Chondrocyte (in vitro differentiated cells): ENCODE results near the gene NPRL2. TPM values are rescaled to one million over a fixed set of nuclear protein-coding genes. Genes with fewer than 3 reads are reported as not detected.

ENCODE experiments used
- DNase-seq: peaks from one replicate; pipeline ENCODE4 v3.0.0; 2021; ENCODE audit warnings: mixed read lengths, low spot score
- H3K27ac Mint-ChIP-seq: one replicate; pipeline ENCODE4 v1.8.0; 2021; ENCODE audit warnings: mild to moderate bottlenecking, moderate library complexity, mixed read lengths; ENCODE audit not compliant: unreplicated experiment
- H3K27me3 Mint-ChIP-seq: 2 replicates; pipeline ENCODE4 v1.8.0; 2021; ENCODE audit warnings: low read depth, mixed read lengths
- H3K36me3 Mint-ChIP-seq: 2 replicates; pipeline ENCODE4 v1.8.0; 2021; ENCODE audit warnings: low read depth, mixed read lengths
- H3K4me1 Mint-ChIP-seq: 2 replicates; pipeline ENCODE4 v1.8.0; 2021; ENCODE audit warnings: low read depth, mild to moderate bottlenecking, mixed read lengths
- H3K4me3 Mint-ChIP-seq: one replicate; pipeline ENCODE4 v1.8.0; 2021; ENCODE audit warnings: mild to moderate bottlenecking, moderate library complexity, mixed read lengths; ENCODE audit not compliant: unreplicated experiment
- H3K9me3 Mint-ChIP-seq: 2 replicates; pipeline ENCODE4 v1.8.0; 2021; ENCODE audit warnings: low read depth, mixed read lengths
- total RNA-seq: library from RNA; stranded (reverse); gene quantifications from 3 replicates; pipeline ENCODE4 v1.2.1, GENCODE V29; 2021
- TF ChIP-seq, protein P1 (sequence below): fragments of 200-600 bp; sonication (generic); IDR thresholded peaks from 2 replicates; pipeline ENCODE4 v1.5.0; 2021; ENCODE audit warnings: antibody characterized with exemption, mild to moderate bottlenecking, moderate library complexity

The NPRL2 gene
- total RNA-seq, 1 donor from 2014 or later, result 21.7 TPM

DNA sequence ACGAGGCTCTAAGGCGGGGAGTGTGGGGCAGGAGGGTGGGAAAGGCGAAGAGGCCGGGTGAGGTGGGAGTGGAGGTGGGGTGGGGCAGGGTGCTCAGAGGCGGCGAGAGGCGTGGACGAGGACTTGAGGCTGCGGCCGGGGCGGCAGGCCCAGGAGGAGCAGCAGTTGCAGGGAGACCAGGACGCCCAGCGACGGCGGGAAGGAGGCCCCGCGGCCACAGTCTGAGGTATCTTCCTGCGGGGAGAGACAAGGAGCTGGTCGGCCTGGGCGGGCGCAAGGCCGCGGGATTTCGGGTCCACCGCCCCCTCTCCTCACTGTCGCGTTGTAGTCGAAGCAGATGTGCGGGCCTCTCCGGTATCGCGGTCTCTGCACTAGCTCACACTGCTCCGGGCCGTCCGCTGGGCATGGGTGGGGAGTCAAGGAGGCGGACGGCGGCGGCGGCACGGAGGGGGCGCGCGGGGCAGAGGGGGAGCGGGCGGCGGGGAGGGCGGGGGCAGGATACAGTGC, 14.1 kb upstream of the NPRL2 start:
- H3K4me3 Mint-ChIP-seq, result peak overlapping the region; percentile 80
- H3K36me3 Mint-ChIP-seq, result no peaks in the 10 kb centered on the region
- H3K9me3 Mint-ChIP-seq, result no peaks in the 10 kb centered on the region
- H3K27me3 Mint-ChIP-seq, result no peaks in the 10 kb centered on the region
- TF ChIP-seq, protein P1, sequence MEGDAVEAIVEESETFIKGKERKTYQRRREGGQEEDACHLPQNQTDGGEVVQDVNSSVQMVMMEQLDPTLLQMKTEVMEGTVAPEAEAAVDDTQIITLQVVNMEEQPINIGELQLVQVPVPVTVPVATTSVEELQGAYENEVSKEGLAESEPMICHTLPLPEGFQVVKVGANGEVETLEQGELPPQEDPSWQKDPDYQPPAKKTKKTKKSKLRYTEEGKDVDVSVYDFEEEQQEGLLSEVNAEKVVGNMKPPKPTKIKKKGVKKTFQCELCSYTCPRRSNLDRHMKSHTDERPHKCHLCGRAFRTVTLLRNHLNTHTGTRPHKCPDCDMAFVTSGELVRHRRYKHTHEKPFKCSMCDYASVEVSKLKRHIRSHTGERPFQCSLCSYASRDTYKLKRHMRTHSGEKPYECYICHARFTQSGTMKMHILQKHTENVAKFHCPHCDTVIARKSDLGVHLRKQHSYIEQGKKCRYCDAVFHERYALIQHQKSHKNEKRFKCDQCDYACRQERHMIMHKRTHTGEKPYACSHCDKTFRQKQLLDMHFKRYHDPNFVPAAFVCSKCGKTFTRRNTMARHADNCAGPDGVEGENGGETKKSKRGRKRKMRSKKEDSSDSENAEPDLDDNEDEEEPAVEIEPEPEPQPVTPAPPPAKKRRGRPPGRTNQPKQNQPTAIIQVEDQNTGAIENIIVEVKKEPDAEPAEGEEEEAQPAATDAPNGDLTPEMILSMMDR, result no peak
- H3K4me1 Mint-ChIP-seq, result peaks cover 13% of the 10 kb centered on the region
- no peak for DNase-seq
- peak overlapping the region; percentile 49 for H3K27ac Mint-ChIP-seq

- Mint-ChIP-seq H3K4me1 (peaks cover 46% of the 10 kb centered on the region), H3K27ac (no peak overlapping the region), H3K9me3 (no peaks in the 10 kb centered on the region), H3K4me3 (peak overlapping the region; percentile 93), H3K36me3 (peaks cover 4% of the 10 kb centered on the region), H3K27me3 (no peaks in the 10 kb centered on the region)
- DNase-seq, result no peak
- TF ChIP-seq, protein P1, result no peak
These were observed 9.2 kb upstream of the NPRL2 start for GRCh38 chr3:50359760-50360110.

- Mint-ChIP-seq H3K9me3 (no peaks in the 10 kb centered on the region), H3K27me3 (no peaks in the 10 kb centered on the region), H3K27ac (peak within 1 kb of the TSS; percentile 96), H3K4me3 (peak within 1 kb of the TSS; percentile 93), H3K4me1 (peaks cover 40% of the 10 kb centered on the region), H3K36me3 (peaks cover 8% of the 10 kb centered on the region)
- TF ChIP-seq, protein P1, result no peak
- no peak for DNase-seq
These were observed 8.6 kb upstream of the NPRL2 start, which contains the start of gene TMEM115 for GRCh38 chr3:50358911-50359759. Gene TMEM115 (minus strand): TSS chr3:50359521. CDS start chr3:50359063, 458 bp downstream.

- TF ChIP-seq, protein P1, result no peak
- Mint-ChIP-seq H3K4me3 (peak overlapping the region; percentile 93), H3K27me3 (no peaks in the 10 kb centered on the region), H3K36me3 (peaks cover 8% of the 10 kb centered on the region), H3K27ac (peak overlapping the region; percentile 91), H3K9me3 (no peaks in the 10 kb centered on the region), H3K4me1 (peaks cover 39% of the 10 kb centered on the region)
- DNase-seq, result no peak
These were observed 7.9 kb upstream of the NPRL2 start for GRCh38 chr3:50358355-50358910.

- DNase-seq, result no peak
- TF ChIP-seq, protein P1, result no peak
- H3K4me1 Mint-ChIP-seq, result peaks cover 43% of the 10 kb centered on the region
- no peaks in the 10 kb centered on the region for H3K9me3 Mint-ChIP-seq
- peaks cover 8% of the 10 kb centered on the region for H3K36me3 Mint-ChIP-seq
- H3K27ac Mint-ChIP-seq, result peak overlapping the region; percentile 15
- peak overlapping the region; percentile 93 for H3K4me3 Mint-ChIP-seq
- no peaks in the 10 kb centered on the region for H3K27me3 Mint-ChIP-seq
These were observed 6.9 kb upstream of the NPRL2 start for GRCh38 chr3:50357481-50357880.
